ENCODE results near the gene PTPRN2. TPM values are rescaled to one million over a fixed set of nuclear protein-coding genes. Genes with fewer than 3 reads are reported as not detected.

Gene PTPRN2
- total RNA-seq, 1 experiment from 2014 or later: not detected

DNA sequence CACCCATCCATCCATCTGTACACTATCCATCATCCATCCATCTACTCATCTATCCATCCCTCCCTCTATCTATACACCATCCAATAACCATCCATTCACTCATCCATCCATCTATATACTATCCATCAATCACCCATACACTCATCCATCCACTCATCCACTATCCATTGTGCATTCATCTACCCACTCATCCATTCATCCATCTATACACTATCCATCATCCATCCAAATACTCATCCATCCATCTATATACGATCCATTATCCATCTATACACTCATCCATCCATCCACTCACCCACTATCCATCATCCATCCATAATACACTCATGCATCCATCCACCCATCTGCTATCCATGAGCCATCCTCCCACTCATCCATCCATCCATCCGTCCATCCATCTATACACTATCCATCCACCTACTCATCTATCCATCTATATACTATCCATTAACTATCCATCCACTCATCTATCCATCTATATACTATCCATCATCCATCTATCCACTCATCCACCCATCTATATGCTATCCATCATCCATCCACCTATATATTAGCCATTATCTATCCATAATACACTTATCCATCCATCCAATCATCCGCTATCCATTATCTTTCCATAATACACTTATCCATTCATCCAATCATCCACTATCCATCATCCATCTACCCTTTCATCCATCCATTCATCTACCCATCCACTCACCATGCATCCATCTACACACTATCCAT, 765.5 kb downstream of the PTPRN2 start:
- intact Hi-C loops (cut with micrococcal nuclease; ENCODE audit: unreplicated experiment): no loop called here
- Histone ChIP-seq H3K9me2 (ENCODE audit: insufficient read depth) (no peaks in the 10 kb centered on the region), H3K36me3 (ENCODE audit: low read depth) (no peaks in the 10 kb centered on the region), H2AFZ (no peak overlapping the region), H3K4me3 (no peak overlapping the region), H3K27me3 (ENCODE audit: insufficient read depth, low read depth) (peaks cover 45% of the 10 kb centered on the region), H3F3A (ENCODE audit: insufficient read depth, low read depth) (0 out of 2 replicates have a peak, but pooled peaks cover 4% of the 10 kb centered on the region), H3K27ac (no peak overlapping the region), H4K20me1 (ENCODE audit: insufficient read depth) (no peaks in the 10 kb centered on the region), H3K4me1 (replicated peaks; ENCODE audit: insufficient read depth) (no peaks in the 10 kb centered on the region), H3K79me2 (ENCODE audit: low read depth) (no peaks in the 10 kb centered on the region), H3K4me2 (no peak overlapping the region), H3K9me3 (ENCODE audit: insufficient read depth, low read depth) (no peaks in the 10 kb centered on the region)
- BruUV-seq (replicated peaks): no TSS peak
- DNase-seq: no peak
- ChIA-PET POLR2A (ENCODE audit: unreplicated experiment) (no interaction called here), CTCF (no interaction called here)
- TF ChIP-seq EZH2 (IDR thresholded peaks at IDR 0.05; ENCODE audit: low read depth): no peak
- TF ChIP-seq, protein P1, sequence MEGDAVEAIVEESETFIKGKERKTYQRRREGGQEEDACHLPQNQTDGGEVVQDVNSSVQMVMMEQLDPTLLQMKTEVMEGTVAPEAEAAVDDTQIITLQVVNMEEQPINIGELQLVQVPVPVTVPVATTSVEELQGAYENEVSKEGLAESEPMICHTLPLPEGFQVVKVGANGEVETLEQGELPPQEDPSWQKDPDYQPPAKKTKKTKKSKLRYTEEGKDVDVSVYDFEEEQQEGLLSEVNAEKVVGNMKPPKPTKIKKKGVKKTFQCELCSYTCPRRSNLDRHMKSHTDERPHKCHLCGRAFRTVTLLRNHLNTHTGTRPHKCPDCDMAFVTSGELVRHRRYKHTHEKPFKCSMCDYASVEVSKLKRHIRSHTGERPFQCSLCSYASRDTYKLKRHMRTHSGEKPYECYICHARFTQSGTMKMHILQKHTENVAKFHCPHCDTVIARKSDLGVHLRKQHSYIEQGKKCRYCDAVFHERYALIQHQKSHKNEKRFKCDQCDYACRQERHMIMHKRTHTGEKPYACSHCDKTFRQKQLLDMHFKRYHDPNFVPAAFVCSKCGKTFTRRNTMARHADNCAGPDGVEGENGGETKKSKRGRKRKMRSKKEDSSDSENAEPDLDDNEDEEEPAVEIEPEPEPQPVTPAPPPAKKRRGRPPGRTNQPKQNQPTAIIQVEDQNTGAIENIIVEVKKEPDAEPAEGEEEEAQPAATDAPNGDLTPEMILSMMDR (conservative IDR thresholded peaks at IDR 0.05): no peak

DNA sequence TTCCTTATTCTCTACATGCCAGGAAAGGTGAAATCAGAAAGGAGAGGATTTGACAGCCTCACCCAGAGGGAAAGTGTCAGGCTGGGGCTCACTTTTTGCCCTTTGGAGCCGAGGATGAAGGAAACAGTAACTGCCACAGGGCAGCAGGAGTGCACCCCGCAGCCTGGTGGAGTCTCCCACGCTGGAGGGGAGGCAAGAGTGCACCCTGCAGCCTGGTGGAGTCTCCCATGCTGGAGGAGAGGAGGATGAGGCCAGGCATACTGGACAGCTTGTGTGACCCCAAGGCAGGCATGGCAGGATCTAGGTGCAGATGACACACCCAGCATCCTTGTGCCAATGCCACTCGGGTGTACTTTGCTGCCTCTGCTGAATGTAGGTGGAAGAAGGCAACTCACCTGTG, 766.8 kb downstream of the PTPRN2 start:
- H3K4me1 ChIP-seq (replicated peaks; ENCODE audit: insufficient read depth): no peaks in the 10 kb centered on the region
- no peak overlapping the region for H3K4me3 ChIP-seq
- no peaks in the 10 kb centered on the region for H3K9me3 ChIP-seq (ENCODE audit: insufficient read depth, low read depth)
- ChIA-PET POLR2A (ENCODE audit: unreplicated experiment) (no interaction called here), CTCF (no interaction called here)
- no peak overlapping the region for H2AFZ ChIP-seq
- no peaks in the 10 kb centered on the region for H3K9me2 ChIP-seq (ENCODE audit: insufficient read depth)
- intact Hi-C loops (cut with micrococcal nuclease; ENCODE audit: unreplicated experiment): no loop called here
- H4K20me1 ChIP-seq (ENCODE audit: insufficient read depth): no peaks in the 10 kb centered on the region; the same call in 1 of the 2 replicates
- no peaks in the 10 kb centered on the region for H3K36me3 ChIP-seq (ENCODE audit: low read depth)
- 0 out of 2 replicates have a peak, but pooled peaks cover 4% of the 10 kb centered on the region for H3F3A ChIP-seq (ENCODE audit: insufficient read depth, low read depth)
- TF ChIP-seq, protein P1 (conservative IDR thresholded peaks at IDR 0.05): no peak
- TF ChIP-seq EZH2 (IDR thresholded peaks at IDR 0.05; ENCODE audit: low read depth): no peak
- no TSS peak for BruUV-seq (replicated peaks)
- DNase-seq: no peak
- no peaks in the 10 kb centered on the region for H3K79me2 ChIP-seq (ENCODE audit: low read depth)
- no peak overlapping the region for H3K4me2 ChIP-seq
- H3K27me3 ChIP-seq (ENCODE audit: insufficient read depth, low read depth): peaks cover 50% of the 10 kb centered on the region
- no peak overlapping the region for H3K27ac ChIP-seq

DNA sequence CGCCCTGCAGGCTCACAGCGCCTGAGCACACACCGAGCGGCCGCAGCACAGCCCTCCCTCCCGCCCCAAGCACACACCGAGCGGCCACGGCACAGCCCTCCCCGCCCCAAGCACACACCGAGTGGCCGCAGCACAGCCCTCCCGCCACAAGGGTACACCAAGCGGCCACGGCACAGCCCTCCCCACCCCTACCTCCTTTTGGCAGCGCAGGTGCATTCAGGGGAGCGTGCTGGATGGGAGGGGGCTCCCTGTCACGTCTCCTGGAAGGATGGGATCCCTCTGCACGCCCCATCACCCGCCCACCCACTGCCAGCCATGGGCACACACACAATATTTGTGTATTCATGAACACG, 768.2 kb downstream of the PTPRN2 start:
- BruUV-seq (replicated peaks): no TSS peak
- no peaks in the 10 kb centered on the region for H3K9me3 ChIP-seq (ENCODE audit: insufficient read depth, low read depth)
- no peak overlapping the region for H3K4me3 ChIP-seq
- H3K4me2 ChIP-seq: no peak overlapping the region
- H3K27ac ChIP-seq: no peak overlapping the region
- no peak for TF ChIP-seq EZH2 (IDR thresholded peaks at IDR 0.05; ENCODE audit: low read depth)
- TF ChIP-seq, protein P1 (conservative IDR thresholded peaks at IDR 0.05): no peak
- no peaks in the 10 kb centered on the region; the same call in 1 of the 2 replicates for H4K20me1 ChIP-seq (ENCODE audit: insufficient read depth)
- ChIA-PET POLR2A (ENCODE audit: unreplicated experiment) (no interaction called here), CTCF (no interaction called here)
- no peaks in the 10 kb centered on the region for H3K4me1 ChIP-seq (replicated peaks; ENCODE audit: insufficient read depth)
- H3F3A ChIP-seq (ENCODE audit: insufficient read depth, low read depth): 0 out of 2 replicates have a peak, but pooled peaks cover 4% of the 10 kb centered on the region
- H3K27me3 ChIP-seq (ENCODE audit: insufficient read depth, low read depth): peaks cover 50% of the 10 kb centered on the region
- H3K36me3 ChIP-seq (ENCODE audit: low read depth): no peaks in the 10 kb centered on the region
- intact Hi-C loops (cut with micrococcal nuclease; ENCODE audit: unreplicated experiment): no loop called here
- DNase-seq: no peak
- no peak overlapping the region for H2AFZ ChIP-seq
- no peaks in the 10 kb centered on the region for H3K79me2 ChIP-seq (ENCODE audit: low read depth)
- no peaks in the 10 kb centered on the region for H3K9me2 ChIP-seq (ENCODE audit: insufficient read depth)

All from PC-9 (cell line).